Measurements from ENCODE around the gene CPLANE2. TPM values are rescaled to one million over a fixed set of nuclear protein-coding genes. Genes with fewer than 3 reads are reported as not detected.
A peak's percentile ranks its signal among the peaks of the same experiment; 100 is the strongest.
"Not testable (repeated sequence)": the region's sequence is repeated elsewhere in the genome, so short reads cannot be mapped to it uniquely, and the experiment has no call there.

CPLANE2 gene
- polyA plus RNA-seq, 6 donors from 2014 or later: 2.3 to 6.3 (median 3.7) TPM

DNA sequence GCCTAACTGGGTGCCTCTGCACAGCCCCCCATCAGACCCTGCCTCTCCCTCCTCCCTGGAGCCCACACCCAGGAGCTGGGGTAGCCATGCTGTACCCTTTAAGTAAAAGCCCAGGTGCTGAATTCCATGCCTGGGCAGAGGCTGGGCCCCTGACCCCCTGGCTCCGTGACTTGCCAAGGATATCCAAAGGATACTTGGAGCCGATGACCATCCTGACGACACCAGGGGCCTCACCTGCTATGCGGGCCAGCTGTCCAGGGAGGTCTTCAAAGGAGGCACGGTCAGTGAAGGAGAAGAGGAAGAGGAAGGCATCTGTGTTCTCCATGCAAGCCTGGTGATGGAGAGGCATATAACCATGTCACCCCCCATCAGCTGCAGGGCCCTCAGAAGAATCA is 4.7 kb downstream of the CPLANE2 start:
- Mint-ChIP-seq H3K36me3 (no peaks in the 10 kb centered on the region), H3K4me3 (no peak overlapping the region), H3K4me1 (peaks cover 16 to 39% (median 26%) of the 10 kb centered on the region in 3 donors), H3K9me3 (no peaks in the 10 kb centered on the region), H3K27ac (no peak overlapping the region), H3K27me3 (peaks cover 12 to 25% (median 13%) of the 10 kb centered on the region in 3 donors)
- no peak for ATAC-seq (ENCODE audit: low read depth in 2 of 2)
- DNase-seq: no peak

- Mint-ChIP-seq H3K27me3 (peaks cover 13 to 30% (median 14%) of the 10 kb centered on the region in 3 donors), H3K27ac (no peak overlapping the region), H3K4me1 (peaks cover 10 to 34% (median 26%) of the 10 kb centered on the region in 3 donors), H3K4me3 (no peak overlapping the region), H3K9me3 (peaks cover 0 to 4% (median 0%) of the 10 kb centered on the region in 7 donors), H3K36me3 (no peaks in the 10 kb centered on the region)
- DNase-seq (no peak), ATAC-seq (ENCODE audit: low read depth in 2 of 2) (no peak)
Observed at GRCh38 chr1:16231331-16232315, 5.4 kb downstream of the CPLANE2 start.

DNA sequence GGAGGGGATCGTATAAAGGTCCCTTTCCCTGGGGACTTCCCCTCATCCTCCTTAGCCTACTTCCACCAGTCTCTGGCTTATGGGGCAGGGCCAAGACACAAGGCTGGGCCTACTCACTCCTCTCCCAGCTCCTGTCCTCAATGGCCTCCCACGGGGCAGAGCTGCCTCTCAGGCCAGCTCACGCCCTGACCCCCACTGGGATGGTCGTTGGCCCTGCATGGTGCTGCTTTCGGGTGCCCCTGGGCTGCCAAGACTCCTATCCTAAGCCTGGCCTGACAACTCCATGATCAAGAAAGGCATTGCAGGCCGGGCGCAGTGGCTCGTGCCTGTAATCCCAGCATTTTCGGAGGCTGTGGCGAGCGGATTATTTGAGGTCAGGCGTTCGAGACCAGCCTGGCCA is 6.2 kb downstream of the CPLANE2 start:
- H3K27me3 Mint-ChIP-seq: peaks cover 21 to 39% (median 22%) of the 10 kb centered on the region in 3 donors
- ATAC-seq (ENCODE audit: low read depth in 2 of 2) (no peak), DNase-seq (no peak)
- peak overlapping the region in 1 of 6 donors; percentile 30 for H3K27ac Mint-ChIP-seq
- peaks cover 4 to 26% (median 20%) of the 10 kb centered on the region in 3 donors for H3K4me1 Mint-ChIP-seq
- peaks cover 0 to 9% (median 4%) of the 10 kb centered on the region in 7 donors for H3K9me3 Mint-ChIP-seq
- no peak overlapping the region for H3K4me3 Mint-ChIP-seq
- H3K36me3 Mint-ChIP-seq: no peaks in the 10 kb centered on the region

DNA sequence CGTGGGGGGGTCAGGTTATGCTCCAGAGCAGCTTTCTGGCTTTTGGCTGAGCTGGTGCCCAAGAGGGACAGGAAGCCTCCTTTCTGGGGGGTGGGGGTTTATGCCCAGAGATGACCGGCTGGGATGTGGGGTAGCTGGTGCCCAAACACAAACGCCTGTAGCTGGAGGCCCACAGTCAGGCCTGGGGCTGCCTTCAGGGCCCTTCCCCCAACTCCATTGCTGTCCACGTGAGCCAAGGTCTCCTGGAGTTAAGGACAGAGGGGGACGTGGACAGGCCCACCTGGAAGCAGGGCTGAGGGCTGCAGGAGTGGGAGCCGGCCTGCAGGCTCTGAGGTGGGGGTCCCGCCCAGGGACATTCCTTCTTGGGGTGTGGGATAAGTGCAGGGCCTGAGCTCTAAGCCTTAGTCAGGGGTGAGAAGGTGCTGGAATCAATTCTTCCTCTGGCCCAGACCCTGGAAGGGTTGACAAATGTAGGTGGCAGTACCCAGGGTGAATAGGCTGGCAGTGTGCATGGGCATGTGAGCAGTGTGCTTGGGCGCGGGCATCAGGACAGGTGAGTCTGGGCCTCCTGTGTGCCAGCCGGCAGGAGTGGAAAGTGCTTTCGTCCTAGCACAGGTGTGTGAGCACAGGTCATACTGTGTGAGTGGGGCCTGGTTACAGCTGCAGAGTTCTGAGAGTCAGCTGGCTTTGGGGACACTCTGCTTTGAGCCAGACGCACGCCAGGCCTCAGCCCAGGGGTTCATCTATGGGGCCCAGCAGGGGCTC is 6.8 kb downstream of the CPLANE2 start:
- Mint-ChIP-seq H3K27ac (no peak overlapping the region), H3K9me3 (peaks cover 0 to 9% (median 4%) of the 10 kb centered on the region in 7 donors), H3K36me3 (no peaks in the 10 kb centered on the region), H3K4me3 (peak overlapping the region in 1 of 8 donors; percentile 41), H3K4me1 (peaks cover 4 to 22% (median 17%) of the 10 kb centered on the region in 3 donors), H3K27me3 (peaks cover 21 to 42% (median 23%) of the 10 kb centered on the region in 3 donors)
- no peak for DNase-seq
- ATAC-seq (ENCODE audit: low read depth in 2 of 2): no peak

DNA sequence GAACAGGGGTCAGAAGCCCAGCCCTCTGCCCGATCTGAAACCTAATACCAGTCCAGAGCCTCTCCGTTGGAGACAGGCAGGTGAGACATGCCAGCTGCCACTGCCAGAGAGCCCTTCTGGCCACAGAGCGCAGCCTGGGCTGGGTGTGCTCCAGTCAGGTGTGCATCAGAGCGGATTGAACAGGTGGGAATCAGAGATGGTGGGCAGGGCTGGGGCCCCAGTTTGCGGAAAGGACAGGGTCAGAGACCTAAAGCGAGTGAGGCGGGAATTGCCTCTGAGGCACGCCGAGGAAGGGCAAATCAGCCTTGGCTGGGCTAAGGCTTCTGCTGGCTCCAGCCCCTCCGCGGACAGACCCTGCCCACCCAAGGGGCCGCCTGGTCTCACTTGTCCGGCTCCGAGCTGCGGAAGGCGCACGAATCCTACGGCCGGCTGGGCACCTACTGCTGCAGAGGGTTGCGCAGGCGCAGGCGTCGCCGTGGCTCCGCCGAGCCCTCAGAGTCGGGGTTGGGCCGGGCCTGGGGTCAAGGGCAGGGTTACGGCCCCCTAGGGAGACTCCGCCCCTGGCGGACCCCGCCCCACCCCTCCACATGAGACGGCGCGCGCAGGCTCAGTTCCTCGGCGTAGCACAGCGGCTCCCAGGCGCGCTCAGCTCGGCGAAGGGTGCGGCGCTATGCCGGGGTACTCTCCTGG is 10.3 kb downstream of the CPLANE2 start:
- DNase-seq (no peak), ATAC-seq (ENCODE audit: low read depth in 2 of 2) (peak in 1 of 2 donors; percentile 16)
- Mint-ChIP-seq H3K9me3 (peaks cover 0 to 9% (median 4%) of the 10 kb centered on the region in 7 donors), H3K36me3 (peaks cover 0 to 7% of the 10 kb centered on the region in 2 donors), H3K27ac (peak overlapping the region in 1 of 6 donors; percentile 32), H3K4me1 (peaks cover 4 to 20% (median 17%) of the 10 kb centered on the region in 3 donors), H3K27me3 (peaks cover 32 to 60% (median 36%) of the 10 kb centered on the region in 3 donors), H3K4me3 (peak overlapping the region in 2 of 8 donors; percentile 21 to 59)

GRCh38 chr1:16226129-16226489 is 10.9 kb downstream of the CPLANE2 start:
- H3K4me3 Mint-ChIP-seq: peak overlapping the region in 2 of 8 donors; percentile 21 to 51

GRCh38 chr1:16224472-16224871 is 12.5 kb downstream of the CPLANE2 start:
- ATAC-seq (ENCODE audit: low read depth in 2 of 2) (no peak), DNase-seq (no peak)
- Mint-ChIP-seq H3K27ac (peak overlapping the region in 1 of 6 donors; percentile 11), H3K9me3 (peaks cover 0 to 9% (median 4%) of the 10 kb centered on the region in 7 donors), H3K4me1 (peaks cover 4 to 21% (median 20%) of the 10 kb centered on the region in 3 donors), H3K27me3 (peaks cover 32 to 61% (median 36%) of the 10 kb centered on the region in 3 donors), H3K36me3 (peaks cover 0 to 7% of the 10 kb centered on the region in 2 donors), H3K4me3 (no peak overlapping the region)

More at GRCh38 chr1:16226129-16226489, 10.9 kb downstream of the CPLANE2 start:
- ATAC-seq (ENCODE audit: low read depth in 2 of 2) (no peak), DNase-seq (no peak)
- peaks cover 32 to 65% (median 36%) of the 10 kb centered on the region in 3 donors for H3K27me3 Mint-ChIP-seq
- peaks cover 0 to 7% of the 10 kb centered on the region in 2 donors for H3K36me3 Mint-ChIP-seq
- peaks cover 0 to 9% (median 4%) of the 10 kb centered on the region in 7 donors for H3K9me3 Mint-ChIP-seq
- peaks cover 4 to 20% (median 17%) of the 10 kb centered on the region in 3 donors for H3K4me1 Mint-ChIP-seq
- H3K27ac Mint-ChIP-seq: no peak overlapping the region

GRCh38 chr1:16222716-16223115 is 14.3 kb downstream of the CPLANE2 start:
- Mint-ChIP-seq H3K4me1 (peaks cover 7 to 19% (median 19%) of the 10 kb centered on the region in 3 donors), H3K27me3 (peaks cover 23 to 44% (median 25%) of the 10 kb centered on the region in 3 donors)
- DNase-seq; ATAC-seq (ENCODE audit: low read depth in 2 of 2); H3K9me3 Mint-ChIP-seq; H3K4me3 Mint-ChIP-seq; H3K36me3 Mint-ChIP-seq; H3K27ac Mint-ChIP-seq: not testable (repeated sequence)

GRCh38 chr1:16221499-16221898 is 15.5 kb downstream of the CPLANE2 start:
- DNase-seq (no peak), ATAC-seq (ENCODE audit: low read depth in 2 of 2) (no peak)
- Mint-ChIP-seq H3K36me3 (peaks cover 0 to 7% of the 10 kb centered on the region in 2 donors), H3K27ac (no peak overlapping the region), H3K4me3 (peak overlapping the region in 1 of 8 donors; percentile 10), H3K4me1 (peaks cover 15 to 25% (median 25%) of the 10 kb centered on the region in 3 donors), H3K9me3 (peaks cover 0 to 5% (median 4%) of the 10 kb centered on the region in 7 donors), H3K27me3 (peaks cover 17 to 33% (median 22%) of the 10 kb centered on the region in 3 donors)

DNA sequence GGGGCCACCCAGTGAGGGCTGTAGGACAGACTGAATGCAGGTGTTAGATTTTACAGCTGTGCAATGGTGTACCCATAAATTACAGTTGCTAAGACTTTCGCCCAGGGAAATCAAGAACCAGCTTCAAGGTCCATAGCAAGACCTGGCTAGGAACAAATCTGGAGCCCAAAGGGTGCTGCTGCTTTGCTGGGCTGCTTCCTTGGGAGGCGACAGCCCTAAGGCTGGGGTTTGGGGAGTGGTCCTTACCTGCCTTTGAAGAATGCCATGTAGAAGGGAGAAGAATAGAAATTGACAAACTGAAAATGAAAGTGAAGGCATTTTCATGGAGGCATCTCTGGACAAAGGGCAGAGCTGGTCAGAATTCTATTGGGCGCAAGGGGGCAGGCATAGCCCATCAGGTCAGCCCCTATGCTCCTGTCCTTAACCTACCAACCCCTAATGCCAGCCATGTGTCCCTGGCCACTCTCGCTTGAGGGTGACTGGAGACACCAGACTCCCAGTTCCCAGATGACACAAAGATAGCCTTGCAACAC is 16.9 kb downstream of the CPLANE2 start:
- ATAC-seq (ENCODE audit: low read depth in 2 of 2): no peak
- Mint-ChIP-seq H3K36me3 (peaks cover 0 to 7% of the 10 kb centered on the region in 2 donors), H3K4me1 (peaks cover 25 to 35% (median 34%) of the 10 kb centered on the region in 3 donors), H3K4me3 (no peak overlapping the region), H3K27me3 (peaks cover 9 to 21% (median 15%) of the 10 kb centered on the region in 3 donors), H3K9me3 (peaks cover 0 to 2% (median 0%) of the 10 kb centered on the region in 7 donors), H3K27ac (peak overlapping the region in 1 of 6 donors; percentile 85)
- no peak for DNase-seq

DNA sequence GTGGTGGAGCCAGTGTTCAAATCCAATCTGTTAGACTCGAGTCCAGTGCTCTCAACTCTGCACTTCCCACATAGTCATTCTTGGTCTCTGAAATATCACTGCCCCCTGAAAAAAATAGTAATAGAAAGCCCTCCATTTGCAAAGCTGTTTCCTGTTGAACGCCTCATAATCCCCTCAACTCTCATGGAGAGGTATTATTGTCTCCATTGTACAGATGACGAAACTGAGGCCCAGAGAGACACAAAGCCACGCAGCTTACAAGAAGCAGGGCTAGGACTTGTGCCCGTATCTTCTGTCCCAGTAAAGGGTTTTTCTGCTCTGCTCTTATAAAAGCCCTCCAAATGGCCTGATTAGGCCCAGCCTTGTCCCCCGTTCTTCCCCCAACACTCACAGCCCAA is 18.3 kb downstream of the CPLANE2 start:
- Mint-ChIP-seq H3K27me3 (peaks cover 1 to 8% (median 5%) of the 10 kb centered on the region in 3 donors), H3K27ac (peak overlapping the region in 1 of 6 donors; percentile 40), H3K36me3 (no peaks in the 10 kb centered on the region), H3K9me3 (no peaks in the 10 kb centered on the region), H3K4me3 (peak overlapping the region in 4 of 8 donors; percentile 39 to 88 (median 77)), H3K4me1 (peaks cover 25 to 36% (median 35%) of the 10 kb centered on the region in 3 donors)
- ATAC-seq (ENCODE audit: low read depth in 2 of 2) (no peak), DNase-seq (no peak)

- Mint-ChIP-seq H3K27ac (peak overlapping the region in 3 of 6 donors; percentile 40 to 89 (median 85)), H3K27me3 (peaks cover 0 to 10% (median 5%) of the 10 kb centered on the region in 3 donors), H3K36me3 (no peaks in the 10 kb centered on the region), H3K9me3 (no peaks in the 10 kb centered on the region), H3K4me3 (peak overlapping the region in 7 of 8 donors; percentile 76 to 94 (median 88)), H3K4me1 (peaks cover 25 to 36% (median 35%) of the 10 kb centered on the region in 3 donors)
- DNase-seq (no peak), ATAC-seq (ENCODE audit: low read depth in 2 of 2) (no peak)
Observed at GRCh38 chr1:16218014-16218673, 18.8 kb downstream of the CPLANE2 start.
